ENCODE measurements around the gene DCST1. TPM values are rescaled to one million over a fixed set of nuclear protein-coding genes. Genes with fewer than 3 reads are reported as not detected.

DCST1 gene
- total and polyA plus RNA-seq, 2 of the 13 experiments (the other 11 are each of a cell fraction or from before 2014, with no cell fraction given): 0.04 TPM; not detected in 1

GRCh38 chr1:155050560-155051341 is 17.1 kb downstream of the DCST1 start, which contains the start of gene ADAM15 (continued):
- TF ChIP-seq ZNF609 (CRISPR knock-in tag; IDR thresholded peaks at IDR 0.05; ENCODE audit: borderline replicate concordance) (peak; percentile 78), SIN3A (IDR thresholded peaks at IDR 0.05; ENCODE audit: borderline replicate concordance, low read depth, low read length) (0 out of 2 replicates have a peak, but pooled peaks have one; percentile 38), ZNF317 (CRISPR knock-in tag; IDR thresholded peaks at IDR 0.05) (peak; percentile 63), ZNF891 (CRISPR knock-in tag; IDR thresholded peaks at IDR 0.05) (peak; percentile 91), ZBTB37 (CRISPR knock-in tag; IDR thresholded peaks at IDR 0.05) (no peak), EED (CRISPR knock-in tag; IDR thresholded peaks at IDR 0.05) (peak; percentile 96), SP4 (CRISPR knock-in tag; IDR thresholded peaks at IDR 0.05) (peak; percentile 73), PHF21A (CRISPR knock-in tag; IDR thresholded peaks at IDR 0.05) (0 out of 2 replicates have a peak, but pooled peaks have one; percentile 40), SP140L (CRISPR knock-in tag; IDR thresholded peaks at IDR 0.05; ENCODE audit: borderline replicate concordance) (peak; percentile 56; the same call in 1 of the 2 replicates), PHF8 (CRISPR knock-in tag; IDR thresholded peaks at IDR 0.05) (peak; percentile 75), ATF2 (CRISPR knock-in tag; IDR thresholded peaks at IDR 0.05) (0 out of 2 replicates have a peak, but pooled peaks have one; percentile 27), KDM5A (IDR thresholded peaks at IDR 0.05; ENCODE audit: borderline replicate concordance, low read length) (no peak), ZNF180 (CRISPR knock-in tag; IDR thresholded peaks at IDR 0.05; ENCODE audit: borderline replicate concordance, low read depth) (no peak), SP5 (CRISPR knock-in tag; IDR thresholded peaks at IDR 0.05; ENCODE audit: borderline replicate concordance, low read depth) (no peak), ZNF781 (CRISPR knock-in tag; IDR thresholded peaks at IDR 0.05; ENCODE audit: borderline replicate concordance, not compliant biosample characterization) (peak; percentile 87), ZBTB33 (CRISPR knock-in tag; IDR thresholded peaks at IDR 0.05) (peak; percentile 91), SAP130 (CRISPR knock-in tag; IDR thresholded peaks at IDR 0.05; ENCODE audit: low read depth) (peak; percentile 79), ZNF713 (CRISPR knock-in tag; IDR thresholded peaks at IDR 0.05) (peak; percentile 97; the same call in 1 of the 2 replicates), NFYB (CRISPR knock-in tag; IDR thresholded peaks at IDR 0.05) (no peak), CENPT (CRISPR knock-in tag; IDR thresholded peaks at IDR 0.05; ENCODE audit: low read depth) (peak; percentile 61)
